Left forelimb (tissue), 1 donor: ENCODE measurements around the gene COL11A2.
"Not testable (repeated sequence)": the region's sequence is repeated elsewhere in the genome, so short reads cannot be mapped to it uniquely, and the experiment has no call there.

Experiments used
- DNase-seq: peaks from one replicate; pipeline ENCODE4 v3.0.0-alpha.2; 2018; ENCODE audit warnings: low spot score

Gene COL11A2

DNA sequence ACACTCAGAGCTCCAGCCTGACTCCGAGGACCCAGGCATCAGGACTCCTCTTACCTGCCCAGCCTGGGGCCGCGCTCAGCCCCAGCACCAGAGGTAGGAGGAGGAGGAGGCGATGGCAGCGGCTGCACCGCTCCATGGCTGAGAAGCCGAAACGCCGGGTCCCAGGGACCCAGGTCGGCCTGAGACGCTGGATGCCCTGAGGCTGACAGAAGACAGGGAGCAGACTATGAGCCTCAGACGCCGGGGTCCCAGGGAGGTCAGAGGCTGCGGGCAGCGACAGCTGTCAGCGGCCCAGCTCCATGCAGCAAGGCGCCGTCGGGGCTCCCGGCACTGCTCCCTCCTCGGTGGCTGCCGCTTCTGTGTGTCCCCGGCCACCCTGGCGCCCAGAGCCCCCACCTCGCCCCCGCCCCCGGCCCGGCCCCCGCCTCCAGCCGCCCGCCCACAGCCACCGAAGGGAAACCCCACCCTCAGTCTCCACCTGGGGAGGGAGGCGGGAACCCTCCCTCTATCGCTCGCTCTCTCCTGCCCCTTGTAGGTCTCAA lies at the start of gene COL11A2:
Gene COL11A2, minus strand, starts transcription at position 363 of the 542 bp plus-strand sequence. Its CDS starts 227 bp downstream, at position 136.
- DNase-seq: no peak

DNA sequence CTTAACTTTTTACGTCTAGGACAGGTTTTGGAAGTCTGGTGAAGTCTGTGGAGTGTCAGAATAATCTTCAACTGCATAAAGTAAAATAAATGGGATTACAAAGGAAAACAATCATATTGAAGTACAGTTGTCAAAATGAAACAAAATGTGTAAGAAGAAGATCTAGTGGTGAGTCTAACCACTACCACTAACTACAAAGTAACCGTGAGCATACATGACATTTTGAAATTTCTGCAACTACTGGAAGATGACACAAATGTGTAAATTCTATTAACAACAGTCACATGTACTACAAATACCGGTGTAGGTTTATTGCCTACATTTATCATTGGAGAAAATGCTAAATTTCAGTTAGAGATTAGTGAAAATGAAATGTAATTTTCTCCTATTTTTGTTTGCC lies 49.7 kb upstream of the COL11A2 start:
- no peak for DNase-seq

DNA sequence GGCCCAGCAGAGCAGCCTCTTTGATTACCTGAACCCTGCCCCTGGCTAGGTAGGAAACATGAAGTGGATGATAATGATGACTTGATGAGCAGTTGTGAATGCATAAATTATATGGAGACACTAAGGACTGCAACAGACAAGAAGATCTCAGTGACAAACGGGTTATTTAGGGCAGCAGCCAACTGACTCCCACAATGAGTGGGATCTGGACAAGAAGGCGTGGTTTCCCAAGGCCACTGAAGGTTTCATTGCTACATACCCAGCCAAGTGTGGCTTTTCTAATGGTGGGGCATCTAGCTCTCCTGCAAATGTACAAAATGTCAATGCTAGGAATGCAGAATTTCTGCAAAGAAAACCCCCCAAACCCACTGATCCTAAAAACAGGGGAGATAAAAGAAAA lies 45.5 kb upstream of the COL11A2 start:
- DNase-seq: no peak

DNA sequence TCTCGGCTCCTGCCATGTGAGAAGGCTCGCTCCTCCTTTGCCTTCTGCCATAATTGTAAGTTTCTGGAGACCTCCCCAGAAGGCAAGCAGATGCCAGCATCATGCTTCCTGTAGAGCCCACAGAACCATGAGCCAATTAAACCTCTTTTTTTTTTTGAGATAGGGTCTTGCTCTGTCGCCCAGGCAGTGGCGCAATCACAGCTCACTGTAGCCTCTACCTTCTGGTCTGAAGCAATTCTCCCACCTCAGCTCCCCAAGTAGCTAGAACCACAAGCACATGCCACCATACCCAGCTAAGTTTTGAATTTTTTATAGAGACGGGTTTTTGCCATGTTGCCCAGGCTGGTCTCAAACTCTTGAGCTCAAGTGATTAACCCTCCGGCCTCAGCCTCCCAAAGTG lies 44.6 kb upstream of the COL11A2 start:
- DNase-seq: no peak

DNA sequence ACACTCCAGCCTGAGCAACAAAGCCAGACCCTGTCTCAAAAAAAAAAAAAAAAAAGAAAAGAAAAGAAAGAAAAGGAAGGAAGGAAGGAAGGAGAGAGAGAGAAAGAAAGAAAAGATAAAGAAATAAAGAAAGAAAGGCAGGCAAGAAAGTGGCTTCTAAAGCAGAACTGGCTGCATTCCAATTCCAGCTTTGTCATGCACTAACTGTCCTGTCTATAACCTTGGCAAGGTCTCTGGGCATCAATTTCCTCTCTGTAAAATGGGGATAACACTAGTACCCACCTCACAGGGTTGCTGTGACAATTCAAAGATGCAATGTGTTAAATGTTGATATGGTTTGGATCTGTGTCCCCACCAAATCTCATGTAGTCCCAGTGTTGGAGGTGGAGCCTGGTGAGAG lies 44.1 kb upstream of the COL11A2 start:
- no peak for DNase-seq

DNA sequence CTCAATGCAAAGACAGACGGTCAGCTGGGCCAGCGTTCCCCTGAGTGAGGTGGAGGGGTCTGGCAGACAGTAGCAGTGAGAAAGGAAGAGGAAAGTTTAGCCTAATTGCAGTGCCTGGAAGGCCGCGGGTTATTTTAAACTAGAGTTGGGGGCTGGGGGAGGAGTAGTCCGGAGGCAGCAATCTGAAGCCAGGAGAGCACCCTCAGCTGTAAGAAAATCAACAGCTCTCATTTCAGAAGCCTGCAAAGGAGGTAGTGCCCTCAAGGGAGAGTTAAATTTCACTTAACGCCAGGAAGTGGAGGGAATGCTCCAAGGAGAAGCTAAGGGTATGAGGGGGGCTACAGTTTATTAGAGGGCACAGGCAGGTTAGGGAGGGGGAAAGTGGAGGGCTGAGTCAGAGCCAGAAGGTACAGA lies 43.0 kb upstream of the COL11A2 start:
- no peak for DNase-seq

DNA sequence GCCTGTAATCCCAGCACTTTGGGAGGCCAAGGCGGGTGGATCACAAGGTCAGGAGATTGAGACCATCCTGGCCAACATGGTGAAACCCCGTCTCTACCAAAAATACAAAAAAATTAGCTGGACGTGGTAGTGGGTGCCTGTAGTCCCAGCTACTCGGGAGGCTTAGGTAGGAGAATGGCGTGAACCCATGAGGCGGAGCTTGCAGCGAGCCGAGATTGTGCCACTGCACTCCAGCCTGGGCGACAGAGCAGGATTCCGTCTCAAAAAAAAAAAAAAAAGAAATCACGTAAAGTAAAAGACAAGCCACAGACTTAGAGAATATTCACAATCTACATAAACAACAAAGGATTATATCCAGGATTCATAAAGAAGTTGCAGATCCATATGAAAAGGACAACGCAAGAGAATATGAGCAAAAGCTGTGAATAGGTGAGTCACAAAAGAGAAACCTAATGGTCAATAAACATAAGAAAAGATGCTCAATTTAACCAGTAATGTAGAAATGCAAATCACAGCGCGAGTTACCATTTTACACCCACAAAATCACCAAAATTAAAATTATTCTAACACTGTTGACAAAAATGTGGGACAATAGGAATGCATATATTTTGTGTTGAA lies 34.3 kb upstream of the COL11A2 start:
- not testable (repeated sequence) for DNase-seq

DNA sequence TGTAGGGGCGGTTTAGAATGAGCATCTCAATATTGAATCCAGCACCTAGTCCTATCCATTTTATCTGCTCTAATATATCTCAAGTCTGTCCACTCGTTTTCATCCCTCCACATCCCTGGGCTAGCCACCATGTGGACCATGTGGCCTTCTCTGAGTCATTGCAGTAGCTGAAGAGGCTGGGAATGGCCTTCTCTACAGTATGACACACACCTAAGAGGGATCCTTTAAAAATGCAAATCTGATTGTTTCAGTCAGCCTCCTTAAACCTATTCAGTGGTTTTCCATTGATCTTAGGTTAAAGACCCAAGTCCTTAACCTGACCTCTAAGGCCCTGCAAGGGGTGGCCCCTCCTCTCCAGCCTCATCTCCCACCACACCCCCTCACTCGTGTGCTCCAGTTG lies 25.4 kb upstream of the COL11A2 start:
- DNase-seq: no peak

DNA sequence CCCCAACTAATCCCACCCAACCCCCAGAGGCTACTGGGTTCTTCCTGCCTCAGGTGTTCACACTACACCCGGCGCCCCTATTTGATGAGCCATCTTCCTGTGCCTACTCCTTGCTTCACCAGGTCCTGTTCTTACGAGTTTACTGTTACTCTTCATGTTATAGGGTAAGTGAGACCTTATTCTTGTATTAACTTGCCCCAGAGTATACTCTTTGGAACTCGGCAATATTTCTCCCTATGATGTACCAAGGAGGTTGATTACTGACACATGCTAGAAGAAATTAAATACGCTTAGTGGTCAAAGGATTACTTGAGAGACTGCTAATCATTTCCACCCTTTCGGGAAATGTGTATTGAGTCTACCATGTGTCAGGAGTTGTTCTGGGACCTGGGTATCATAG lies 25.0 kb upstream of the COL11A2 start:
- no peak for DNase-seq

DNA sequence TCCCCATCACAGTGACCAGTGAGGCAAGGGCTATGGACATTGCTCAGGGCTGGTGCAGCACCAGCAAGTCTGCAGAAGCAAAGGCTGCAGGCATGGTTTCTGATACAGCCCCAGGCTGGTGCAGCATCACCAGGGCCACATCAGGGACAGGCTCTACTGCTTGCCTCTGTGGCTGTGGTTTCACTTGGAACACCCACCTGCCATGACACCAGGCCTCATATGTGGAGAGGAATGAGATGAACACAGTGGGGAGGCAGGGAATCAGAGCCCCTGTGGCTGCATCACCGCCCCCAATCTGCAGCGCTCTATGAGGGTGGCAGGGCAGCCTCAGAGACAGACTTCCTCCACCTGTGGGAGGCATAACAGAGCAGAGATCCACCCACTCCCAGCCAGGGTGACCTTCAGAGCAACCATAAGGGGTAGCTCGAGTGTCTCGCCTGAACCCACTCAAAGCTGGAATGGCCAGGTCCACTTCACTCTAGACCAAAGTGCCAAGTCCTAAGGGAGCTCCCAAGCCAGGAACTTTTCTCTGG lies 23.9 kb upstream of the COL11A2 start:
- no peak for DNase-seq

DNA sequence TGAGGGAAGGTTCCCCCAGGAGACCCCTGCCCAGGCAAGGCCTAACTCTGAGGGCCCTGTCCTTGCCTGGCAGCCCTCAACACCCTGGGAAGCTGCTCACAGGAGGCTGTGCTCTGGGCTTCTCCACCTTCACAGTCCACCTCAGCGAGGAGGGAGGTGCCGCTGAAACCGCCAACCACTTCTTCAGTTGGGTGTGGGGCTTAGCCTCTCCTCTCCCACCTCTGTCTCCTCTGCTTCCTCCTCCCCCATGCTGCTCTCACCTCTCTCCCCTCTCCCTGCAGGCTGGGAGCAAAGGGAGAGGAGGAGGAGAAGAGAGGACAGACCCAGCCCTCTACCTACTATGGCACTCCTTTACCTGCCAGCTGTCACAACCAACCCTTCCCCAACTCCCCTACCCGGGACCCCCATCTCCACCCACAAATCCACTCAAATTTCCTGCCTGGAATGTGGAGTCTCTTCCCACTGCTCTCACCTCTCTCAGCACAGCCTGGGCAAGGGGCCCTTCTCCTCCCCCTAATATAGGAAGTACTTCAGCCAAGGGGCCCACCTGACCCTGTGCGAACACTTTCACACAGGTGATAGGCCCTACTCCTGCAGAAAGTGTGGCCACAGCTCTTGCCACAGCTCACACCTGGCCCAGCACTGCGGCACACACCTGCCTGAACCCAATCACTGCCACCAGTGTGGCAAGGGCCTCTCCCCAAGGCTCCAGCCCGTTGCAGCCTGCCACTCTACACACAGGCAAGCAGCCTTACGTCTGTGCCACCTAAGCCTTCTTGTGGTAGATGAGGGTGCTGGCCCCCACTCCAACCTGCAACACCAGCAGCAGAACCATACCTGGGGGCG lies 23.2 kb upstream of the COL11A2 start:
- DNase-seq: no peak

DNA sequence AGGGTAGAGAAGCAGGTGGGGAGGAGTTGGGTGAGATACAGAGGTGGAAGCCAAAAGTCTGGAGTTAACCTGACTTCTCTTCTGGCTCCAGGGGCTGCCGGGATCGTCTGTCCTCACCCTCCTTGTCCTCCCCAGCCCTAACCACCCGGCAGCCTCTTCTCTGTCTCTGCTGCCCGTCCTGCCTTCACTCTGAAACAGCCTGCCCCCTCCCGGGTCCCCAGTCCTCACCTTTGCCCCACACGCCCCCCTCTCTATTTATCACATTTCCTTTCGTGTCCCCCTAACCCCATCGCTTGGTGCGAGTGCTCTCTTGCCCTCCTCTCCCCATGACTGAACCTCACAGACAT lies 21.7 kb upstream of the COL11A2 start:
- no peak for DNase-seq

DNA sequence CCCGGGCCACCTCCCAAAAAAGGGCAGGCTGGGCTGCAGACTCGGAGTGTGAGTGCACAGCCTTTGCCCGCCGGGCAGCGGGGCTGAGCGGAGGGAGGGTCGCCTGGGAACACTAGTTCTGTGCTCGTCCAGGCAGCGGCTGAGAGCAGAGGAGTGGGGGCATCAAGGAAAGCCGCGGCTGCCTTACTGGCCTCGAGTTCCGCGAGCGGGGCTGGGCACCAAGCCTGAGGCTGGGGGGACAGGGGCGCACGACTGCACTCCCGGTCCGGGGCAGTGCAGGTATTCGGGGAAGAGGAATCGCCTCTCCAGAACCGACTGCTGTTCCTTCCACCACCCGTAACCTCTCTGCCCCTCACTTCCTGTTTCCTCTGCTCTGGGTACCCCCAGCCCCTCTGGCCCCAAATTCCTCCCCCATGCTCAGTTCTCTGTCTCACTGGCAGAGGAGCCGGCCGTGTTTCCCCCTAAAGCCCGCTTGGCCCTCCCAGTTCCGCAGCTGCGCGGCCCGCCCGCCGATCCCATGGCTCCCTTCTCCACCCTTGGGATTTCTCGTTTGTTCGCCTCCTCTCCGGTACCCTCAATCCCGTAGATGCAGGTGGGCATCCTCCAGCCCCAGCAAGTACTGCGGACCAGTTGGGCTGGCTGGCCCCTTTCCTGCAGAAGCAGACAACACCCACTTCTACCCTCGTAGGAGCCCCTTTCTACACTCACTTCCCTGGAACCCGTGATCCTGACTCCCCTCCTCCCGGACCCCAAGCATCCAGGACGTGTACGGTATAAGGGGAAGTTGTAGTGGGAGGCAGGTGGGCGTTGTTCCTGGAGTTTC lies 21.1 kb upstream of the COL11A2 start:
- no peak for DNase-seq

DNA sequence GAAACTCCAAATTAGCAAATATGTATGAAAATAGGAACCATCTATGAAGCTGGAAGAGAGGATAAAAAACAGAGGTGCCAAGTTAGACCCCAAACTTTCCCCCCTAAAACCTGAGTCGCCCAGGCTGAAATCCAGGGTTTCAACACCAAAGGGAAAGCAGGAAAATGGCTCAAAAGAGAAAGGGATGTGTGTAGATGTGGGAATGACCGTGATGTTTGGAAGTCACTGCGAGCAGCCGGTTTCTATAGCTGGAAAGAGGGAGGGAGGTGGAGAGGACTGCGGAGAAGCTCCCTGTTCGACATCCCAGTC lies 20.5 kb upstream of the COL11A2 start:
- DNase-seq: no peak

DNA sequence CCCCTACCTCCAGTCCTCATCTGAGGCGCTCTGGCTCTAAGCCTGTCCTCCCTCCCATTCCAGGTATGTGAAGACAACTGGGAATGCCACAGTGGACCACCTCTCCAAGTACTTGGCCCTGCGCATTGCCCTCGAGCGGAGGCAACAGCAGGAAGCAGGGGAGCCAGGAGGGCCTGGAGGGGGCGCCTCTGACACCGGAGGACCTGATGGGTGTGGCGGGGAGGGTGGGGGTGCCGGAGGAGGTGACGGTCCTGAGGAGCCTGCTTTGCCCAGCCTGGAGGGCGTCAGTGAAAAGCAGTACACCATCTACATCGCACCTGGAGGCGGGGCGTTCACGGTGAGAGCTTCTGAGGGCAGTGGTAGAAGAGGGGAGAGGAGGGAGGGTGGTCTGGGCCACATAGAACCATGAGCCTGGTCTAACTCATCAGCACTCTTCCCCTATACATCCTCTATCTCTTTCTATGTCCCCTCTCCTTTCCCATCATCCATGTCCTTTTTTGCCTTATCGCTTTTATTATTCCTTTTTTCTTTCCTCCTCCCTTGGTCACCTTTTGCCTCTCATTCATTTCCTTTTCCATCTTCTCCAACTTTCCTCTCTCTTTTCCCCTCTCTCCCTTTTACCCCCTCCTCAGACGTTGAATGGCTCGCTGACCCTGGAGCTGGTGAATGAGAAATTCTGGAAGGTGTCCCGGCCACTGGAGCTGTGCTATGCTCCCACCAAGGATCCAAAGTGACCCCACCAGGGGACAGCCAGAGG lies 19.6 kb upstream of the COL11A2 start:
- no peak for DNase-seq

DNA sequence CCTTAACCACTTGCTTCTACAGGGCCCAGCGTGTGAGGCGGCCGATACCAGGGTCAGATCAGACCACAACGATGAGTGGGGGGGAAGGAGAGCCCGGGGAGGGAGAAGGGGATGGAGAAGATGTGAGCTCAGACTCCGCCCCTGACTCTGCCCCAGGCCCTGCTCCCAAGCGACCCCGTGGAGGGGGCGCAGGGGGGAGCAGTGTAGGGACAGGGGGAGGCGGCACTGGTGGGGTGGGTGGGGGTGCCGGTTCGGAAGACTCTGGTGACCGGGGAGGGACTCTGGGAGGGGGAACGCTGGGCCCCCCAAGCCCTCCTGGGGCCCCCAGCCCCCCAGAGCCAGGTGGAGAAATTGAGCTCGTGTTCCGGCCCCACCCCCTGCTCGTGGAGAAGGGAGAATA lies 18.9 kb upstream of the COL11A2 start:
- DNase-seq: no peak

DNA sequence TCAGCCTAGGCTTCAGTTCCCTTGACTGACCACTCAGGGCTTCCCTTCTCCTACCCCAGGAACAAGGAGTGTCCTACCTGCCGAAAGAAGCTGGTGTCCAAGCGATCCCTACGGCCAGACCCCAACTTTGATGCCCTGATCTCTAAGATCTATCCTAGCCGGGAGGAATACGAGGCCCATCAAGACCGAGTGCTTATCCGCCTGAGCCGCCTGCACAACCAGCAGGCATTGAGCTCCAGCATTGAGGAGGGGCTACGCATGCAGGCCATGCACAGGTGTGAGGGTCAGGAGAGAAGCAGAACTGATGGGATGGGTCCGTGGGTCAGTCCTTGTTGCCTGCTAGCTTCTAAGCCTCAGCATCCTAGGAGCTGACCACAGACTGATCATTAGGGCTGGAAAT lies 17.6 kb upstream of the COL11A2 start:
- DNase-seq: no peak

DNA sequence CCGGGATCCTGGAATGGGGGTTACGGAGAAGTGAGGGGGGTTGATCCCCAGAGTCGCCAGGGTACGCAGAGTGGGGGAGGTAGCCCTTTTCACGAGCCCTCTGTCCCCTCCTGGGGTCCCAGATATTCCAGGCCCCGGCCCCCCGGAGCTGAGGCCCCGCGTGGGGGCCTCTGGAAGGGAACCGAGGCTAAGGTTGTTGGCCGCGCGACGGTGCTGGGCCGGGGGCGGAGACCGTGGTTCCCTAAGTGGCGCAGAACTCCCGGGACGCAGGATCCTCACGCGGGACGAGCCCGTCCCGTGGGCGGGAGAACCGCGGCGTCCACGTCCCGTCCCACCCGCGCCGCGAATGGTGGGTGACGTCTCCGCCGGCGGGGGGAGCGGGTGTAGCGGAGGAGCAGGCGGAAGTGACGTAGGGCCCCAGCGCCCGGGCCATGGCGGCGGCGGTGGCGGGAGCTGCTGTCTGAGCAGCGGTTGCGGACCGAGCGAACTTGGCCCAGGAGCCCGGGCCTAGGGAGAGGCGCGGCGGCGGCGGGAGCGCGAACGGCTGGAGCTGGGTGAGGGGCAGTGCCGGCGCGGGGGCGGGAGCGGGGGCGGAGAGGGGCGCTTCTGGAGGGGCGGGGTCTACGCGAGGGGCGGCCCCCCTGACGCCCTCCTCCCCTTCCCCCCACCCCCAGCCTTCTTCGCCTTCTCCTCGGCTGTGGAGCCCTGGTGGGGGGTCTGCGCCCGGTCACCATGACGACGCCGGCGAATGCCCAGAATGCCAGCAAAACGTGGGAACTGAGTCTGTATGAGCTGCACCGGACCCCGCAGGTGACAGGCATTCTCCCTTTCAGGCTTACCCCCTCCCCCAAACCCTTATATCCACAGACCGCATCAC lies 16.1 kb upstream of the COL11A2 start, which contains the start of gene RING1:
Gene RING1, plus strand, starts transcription at position 410 of the 877 bp plus-strand sequence. Its CDS starts 323 bp downstream, at position 733.
- DNase-seq: peak; percentile 93

DNA sequence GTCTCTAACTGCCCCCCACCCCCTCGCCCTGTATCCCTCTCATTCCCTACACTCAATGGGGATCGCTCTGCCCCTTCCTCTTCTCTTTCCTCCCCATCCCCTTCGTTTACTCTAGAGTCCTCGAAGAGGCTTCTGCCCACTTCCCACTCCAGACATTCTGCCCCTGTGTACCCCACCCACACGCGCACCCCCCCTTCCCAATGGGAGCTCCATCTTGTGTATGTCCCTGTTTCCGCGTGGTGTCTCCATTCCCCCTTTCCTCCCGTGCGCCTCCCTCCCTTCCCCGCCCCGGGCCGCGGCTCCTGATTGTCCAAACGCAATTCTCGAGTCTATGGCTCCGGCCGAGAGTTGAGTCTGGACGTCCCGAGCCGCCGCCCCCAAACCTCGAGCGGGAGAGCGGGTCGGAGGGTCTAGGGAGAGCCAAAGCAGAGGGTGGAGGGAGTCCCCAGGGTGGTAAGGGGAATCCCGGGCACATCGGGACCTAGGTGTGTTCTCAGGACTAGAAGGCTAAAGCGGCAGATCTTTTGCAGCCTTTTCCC lies 15.4 kb upstream of the COL11A2 start:
- peak; percentile 80 for DNase-seq

DNA sequence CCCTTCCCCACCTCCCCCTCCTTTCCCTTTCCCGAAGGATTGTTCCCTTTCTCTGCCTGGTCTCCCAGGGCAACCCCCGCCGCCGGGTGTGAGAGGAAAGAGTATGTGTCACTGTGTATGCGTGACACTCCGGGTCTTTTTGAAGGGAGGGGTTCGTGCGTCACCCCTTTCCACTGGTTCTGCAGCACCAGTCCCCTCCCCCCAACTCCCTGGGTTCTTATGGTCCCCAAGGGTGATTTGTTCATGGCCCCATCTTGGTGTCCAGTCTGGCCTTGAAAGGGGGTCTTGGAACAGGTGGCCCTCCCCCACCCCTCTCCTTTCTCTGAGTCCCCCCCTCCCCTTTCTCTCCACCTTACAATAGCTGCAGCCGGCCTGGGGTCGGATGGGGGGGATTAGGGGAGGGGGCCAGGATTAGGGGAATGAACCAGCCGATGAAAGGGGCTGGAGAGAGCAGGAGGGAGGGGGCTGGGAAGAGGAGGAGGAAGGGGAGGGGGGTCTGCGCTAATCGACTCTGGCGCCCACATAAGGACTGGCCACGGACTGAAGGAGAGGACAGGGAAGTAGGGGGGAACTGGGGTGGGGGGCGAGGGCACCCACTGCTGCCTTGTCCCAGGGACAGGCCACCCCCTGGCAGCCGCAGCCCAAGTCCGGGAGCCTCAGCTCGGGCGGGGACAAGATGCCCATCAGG lies 14.7 kb upstream of the COL11A2 start:
- DNase-seq: no peak
